ENCODE measurements around the gene SLC17A7.

Gene SLC17A7

GRCh38 chr19:49443366-49444099 lies 2.2 kb upstream of the SLC17A7 start:
- peak; percentile 90 to 95 for DNase-seq

GRCh38 chr19:49442771-49443365 lies 1.5 kb upstream of the SLC17A7 start:
- DNase-seq: peak in 1 of 2 donors; percentile 50

- no peak for DNase-seq
Measured at GRCh38 chr19:49442354-49442753, 1.0 kb upstream of the SLC17A7 start.

GRCh38 chr19:49441960-49442350 lies 628 bp upstream of the SLC17A7 start:
- DNase-seq: no peak

- no peak for DNase-seq
Measured at GRCh38 chr19:49440439-49441209, 703 bp downstream of the SLC17A7 start.

- DNase-seq: no peak
Measured at GRCh38 chr19:49439836-49440235, 1.5 kb downstream of the SLC17A7 start.

- DNase-seq: peak in 1 of 2 donors; percentile 20
Measured at GRCh38 chr19:49438261-49438660, 3.1 kb downstream of the SLC17A7 start.

GRCh38 chr19:49437231-49437630 lies 4.1 kb downstream of the SLC17A7 start:
- DNase-seq: no peak

GRCh38 chr19:49436381-49437017 lies 4.8 kb downstream of the SLC17A7 start:
- no peak for DNase-seq

GRCh38 chr19:49435670-49436069 lies 5.7 kb downstream of the SLC17A7 start:
- no peak for DNase-seq

GRCh38 chr19:49434907-49435583 lies 6.3 kb downstream of the SLC17A7 start:
- no peak for DNase-seq

GRCh38 chr19:49433240-49433901 lies 8.0 kb downstream of the SLC17A7 start:
- no peak for DNase-seq

- DNase-seq: no peak
Measured at GRCh38 chr19:49432141-49433073, 8.9 kb downstream of the SLC17A7 start.

- no peak for DNase-seq
Measured at GRCh38 chr19:49431330-49431749, 10.0 kb downstream of the SLC17A7 start.

- DNase-seq: no peak
Measured at GRCh38 chr19:49430678-49431329, 10.5 kb downstream of the SLC17A7 start.

GRCh38 chr19:49430172-49430677 lies 11.1 kb downstream of the SLC17A7 start:
- DNase-seq: no peak

- no peak for DNase-seq
Measured at GRCh38 chr19:49428547-49429451, 12.5 kb downstream of the SLC17A7 start.

GRCh38 chr19:49427855-49428546 lies 13.3 kb downstream of the SLC17A7 start:
- DNase-seq: no peak

All from hippocampal formation (tissue), 2 donors.